Stomach (tissue), 9 donors: ENCODE results near the gene TOM1. TPM values are rescaled to one million over a fixed set of nuclear protein-coding genes. Genes with fewer than 3 reads are reported as not detected.

ENCODE experiments used
- DNase-seq, 2 donors: peaks; one replicate each; pipeline versions ENCODE4 v3.0.0 to v3.0.0-alpha.2; 2013 to 2019
- H3K27ac ChIP-seq, 5 donors: fragments of 200-600 bp in 4 of 5; sonication (generic) in 4 of 5; one replicate each; pipeline ENCODE4 v1.5.1; 2013 to 2019; ENCODE audit warnings: mild to moderate bottlenecking in 1 of 5, moderate library complexity in 1 of 5
- H3K27me3 ChIP-seq, 3 donors: fragments of 200-600 bp; sonication (generic); one replicate each; pipeline ENCODE4 v1.5.1; 2017 to 2019; ENCODE audit warnings: mixed run types in 1 of 3
- H3K36me3 ChIP-seq, 4 donors: fragments of 200-600 bp; sonication (generic); 1 replicate in 3 of 4; 2 replicates in 1 of 4; pipeline ENCODE4 v1.5.1; 2016 to 2019
- H3K4me1 ChIP-seq, 4 donors: fragments of 200-600 bp; sonication (generic); one replicate each; pipeline ENCODE4 v1.5.1; 2016 to 2019
- H3K4me3 ChIP-seq, 4 donors: fragments of 200-600 bp; sonication (generic) in 3 of 4; one replicate each; pipeline ENCODE4 v1.5.1; 2016 to 2019; ENCODE audit warnings: mild to moderate bottlenecking in 1 of 4
- H3K9me3 ChIP-seq, 4 donors: fragments of 200-600 bp; sonication (generic); one replicate each; pipeline ENCODE4 v1.5.1; 2016 to 2019
- CTCF ChIP-seq, 7 experiments: fragments of 450-650 bp in 4 of 7; fragments of 200-600 bp in 3 of 7; sonication (generic) in 3 of 7; IDR thresholded peaks; one replicate each; pipeline ENCODE4 v1.5.1; 2016 to 2019; ENCODE audit warnings: antibody characterized with exemption in 7 of 7, control low read depth in 2 of 7, mild to moderate bottlenecking in 1 of 7
- EP300 ChIP-seq: sonication (generic); formaldehyde crosslinking; IDR thresholded peaks from one replicate; pipeline ENCODE4 v1.6.1; 2017; ENCODE audit warnings: antibody characterized with exemption
- POLR2A ChIP-seq, 4 donors: fragments of 450-650 bp; IDR thresholded peaks; one replicate each; pipeline ENCODE4 v1.6.1; 2016; ENCODE audit warnings: antibody characterized with exemption in 4 of 4, control low read depth in 2 of 4, mild to moderate bottlenecking in 1 of 4, moderate library complexity in 1 of 4
- POLR2AphosphoS5 ChIP-seq, 3 donors: sonication (generic); formaldehyde crosslinking; IDR thresholded peaks; one replicate each; pipeline ENCODE4 v1.6.1; 2016; ENCODE audit warnings: antibody characterized with exemption in 3 of 3
- WGBS, 5 donors: extraction: QIAGEN DNeasy Blood & Tissue Kit in 3 of 5; methylation state at CpG; one replicate each; pipeline versions ENCODE4 v1.1.5 to v1.1.7; 2013 to 2018; 5-methylcytosine and 5-hydroxymethylcytosine counted together
- intact Hi-C: fragments of 100-400 bp; cut with DNase I; formaldehyde crosslinking; loops from one replicate; pipeline ENCODE4 v1.15.1; 2023; ENCODE audit warnings: low total_unique reads
- polyA plus RNA-seq, 3 donors: library from polyadenylated mRNA; stranded (reverse); fragments of 200-250 nt; gene quantifications; one replicate each; pipeline ENCODE4 v1.2.3, GENCODE V29; 2013
- total RNA-seq, 5 donors: library from RNA; depleted of rRNA; stranded (reverse); fragments of >200 nt; gene quantifications; one replicate each; pipeline versions ENCODE4 v1.1.0 to v1.2.3, GENCODE V29; 2014 to 2016
- donor health status: healthy with polysubstance abuse.
- donor health status: Bipolar disorder and iron deficiency.
- donor health status: healthy.

TOM1 gene
- total and polyA plus RNA-seq, 8 donors = 17.3 to 150 (median 40.5) TPM

- peak overlapping the region in 2 of 4 donors; percentile 70 to 91 for H3K4me3 ChIP-seq
- 67 to 81% (median 75%) methylated on average over 17 of the region's 17 CpGs for WGBS, 5 donors
- H3K27ac ChIP-seq = peak overlapping the region in 4 of 5 donors; percentile 92 to 99 (median 97)
- no peak for TF ChIP-seq EP300
- peak in 1 of 3 donors; percentile 31 for TF ChIP-seq POLR2AphosphoS5 (IDR thresholded peaks at IDR 0.05)
- no peak for TF ChIP-seq POLR2A (IDR thresholded peaks at IDR 0.05)
- no peak for TF ChIP-seq CTCF (IDR thresholded peaks at IDR 0.05)
- H3K27me3 ChIP-seq = no peaks in the 10 kb centered on the region
- intact Hi-C loops = no loop called here
- peak in 1 of 2 donors; percentile 37 for DNase-seq
- H3K36me3 ChIP-seq = peaks cover 0 to 6% (median 0%) of the 10 kb centered on the region in 4 donors
- peaks cover 13 to 38% (median 25%) of the 10 kb centered on the region in 4 donors for H3K4me1 ChIP-seq
- no peaks in the 10 kb centered on the region for H3K9me3 ChIP-seq
Measured at GRCh38 chr22:35301372-35301874, 1.7 kb downstream of the TOM1 start.

GRCh38 chr22:35303029-35303624, 3.4 kb downstream of the TOM1 start:
- Histone ChIP-seq H3K9me3 (no peaks in the 10 kb centered on the region), H3K4me3 (no peak overlapping the region), H3K4me1 (peaks cover 17 to 54% (median 34%) of the 10 kb centered on the region in 4 donors), H3K27me3 (no peaks in the 10 kb centered on the region), H3K36me3 (peaks cover 0 to 3% (median 0%) of the 10 kb centered on the region in 4 donors), H3K27ac (no peak overlapping the region)
- 89 to 96% (median 92%) methylated on average over 5 of the region's 5 CpGs for WGBS, 5 donors
- intact Hi-C loops = no loop called here
- DNase-seq = no peak
- TF ChIP-seq POLR2AphosphoS5 (IDR thresholded peaks at IDR 0.05) (no peak), POLR2A (IDR thresholded peaks at IDR 0.05) (no peak), EP300 (no peak), CTCF (IDR thresholded peaks at IDR 0.05) (no peak)

GRCh38 chr22:35305525-35306070, 5.9 kb downstream of the TOM1 start:
- no peaks in the 10 kb centered on the region for H3K9me3 ChIP-seq
- DNase-seq = no peak
- H3K36me3 ChIP-seq = peaks cover 0 to 10% (median 4%) of the 10 kb centered on the region in 4 donors
- H3K27ac ChIP-seq = no peak overlapping the region
- WGBS, 5 donors = 84 to 95% (median 89%) methylated on average over 8 of the region's 8 CpGs
- H3K4me3 ChIP-seq = no peak overlapping the region
- H3K4me1 ChIP-seq = peaks cover 17 to 57% (median 37%) of the 10 kb centered on the region in 4 donors
- intact Hi-C loops = no loop called here
- TF ChIP-seq EP300 (no peak), CTCF (IDR thresholded peaks at IDR 0.05) (no peak), POLR2AphosphoS5 (IDR thresholded peaks at IDR 0.05) (no peak), POLR2A (IDR thresholded peaks at IDR 0.05) (no peak)
- no peaks in the 10 kb centered on the region for H3K27me3 ChIP-seq

GRCh38 chr22:35306350-35306967, 6.8 kb downstream of the TOM1 start:
- peaks cover 0 to 10% (median 4%) of the 10 kb centered on the region in 4 donors for H3K36me3 ChIP-seq
- H3K4me1 ChIP-seq = peaks cover 10 to 58% (median 40%) of the 10 kb centered on the region in 4 donors
- H3K27ac ChIP-seq = no peak overlapping the region
- no peak overlapping the region for H3K4me3 ChIP-seq
- WGBS, 5 donors = 40 to 52% (median 50%) methylated on average over 4 of the region's 4 CpGs
- TF ChIP-seq EP300 (no peak), POLR2A (IDR thresholded peaks at IDR 0.05) (no peak), POLR2AphosphoS5 (IDR thresholded peaks at IDR 0.05) (no peak), CTCF (IDR thresholded peaks at IDR 0.05) (no peak)
- no peaks in the 10 kb centered on the region for H3K9me3 ChIP-seq
- intact Hi-C loops = no loop called here
- DNase-seq = peak in 1 of 2 donors; percentile 8
- no peaks in the 10 kb centered on the region for H3K27me3 ChIP-seq
